ENCODE results near the gene DCAF10.

GRCh38 chr9:37902796-37903646 lies 102.4 kb downstream of the DCAF10 start:
- TF ChIP-seq CTCF (IDR thresholded peaks at IDR 0.05; ENCODE audit: low read depth, low read length, missing input control) (no peak), RAD21 (IDR thresholded peaks at IDR 0.05) (no peak), YY1 (IDR thresholded peaks at IDR 0.05) (peak; percentile 34)

All from liver (tissue), 3 donors.